ENCODE results near the gene RARS1. TPM values are rescaled to one million over a fixed set of nuclear protein-coding genes. Genes with fewer than 3 reads are reported as not detected.

The RARS1 gene
- total RNA-seq, 1 donor from 2014 or later: 139 TPM

DNA sequence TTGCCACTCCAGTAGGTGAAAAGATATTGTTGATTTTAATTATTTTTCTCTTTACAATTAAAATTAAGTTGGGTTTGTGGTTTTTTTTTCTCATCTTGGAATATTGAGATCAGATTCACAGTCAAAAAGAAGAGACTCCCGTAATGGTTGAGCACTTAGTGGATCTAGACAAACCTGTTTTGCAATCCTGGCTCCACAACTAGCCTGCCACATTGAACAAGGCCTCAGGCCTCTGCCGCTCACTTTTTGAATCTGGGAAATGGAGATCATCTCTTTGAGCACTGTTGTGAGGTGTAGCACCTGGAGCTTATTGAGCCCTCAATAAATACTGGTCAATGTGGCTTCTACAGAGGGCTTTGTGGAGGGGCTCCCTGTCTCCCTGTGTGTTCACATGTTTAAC is 37.1 kb upstream of the RARS1 start:
- no peak overlapping the region for H3K4me2 ChIP-seq (ENCODE audit: low read length)
- peaks cover 6% of the 10 kb centered on the region for H3K4me1 Mint-ChIP-seq (ENCODE audit: low read depth, unreplicated experiment)
- no peak overlapping the region for H3K27ac Mint-ChIP-seq (ENCODE audit: unreplicated experiment)
- TF ChIP-seq EZH2 (IDR thresholded peaks at IDR 0.05; ENCODE audit: insufficient read depth, low read length): no peak
- TF ChIP-seq, protein P1, sequence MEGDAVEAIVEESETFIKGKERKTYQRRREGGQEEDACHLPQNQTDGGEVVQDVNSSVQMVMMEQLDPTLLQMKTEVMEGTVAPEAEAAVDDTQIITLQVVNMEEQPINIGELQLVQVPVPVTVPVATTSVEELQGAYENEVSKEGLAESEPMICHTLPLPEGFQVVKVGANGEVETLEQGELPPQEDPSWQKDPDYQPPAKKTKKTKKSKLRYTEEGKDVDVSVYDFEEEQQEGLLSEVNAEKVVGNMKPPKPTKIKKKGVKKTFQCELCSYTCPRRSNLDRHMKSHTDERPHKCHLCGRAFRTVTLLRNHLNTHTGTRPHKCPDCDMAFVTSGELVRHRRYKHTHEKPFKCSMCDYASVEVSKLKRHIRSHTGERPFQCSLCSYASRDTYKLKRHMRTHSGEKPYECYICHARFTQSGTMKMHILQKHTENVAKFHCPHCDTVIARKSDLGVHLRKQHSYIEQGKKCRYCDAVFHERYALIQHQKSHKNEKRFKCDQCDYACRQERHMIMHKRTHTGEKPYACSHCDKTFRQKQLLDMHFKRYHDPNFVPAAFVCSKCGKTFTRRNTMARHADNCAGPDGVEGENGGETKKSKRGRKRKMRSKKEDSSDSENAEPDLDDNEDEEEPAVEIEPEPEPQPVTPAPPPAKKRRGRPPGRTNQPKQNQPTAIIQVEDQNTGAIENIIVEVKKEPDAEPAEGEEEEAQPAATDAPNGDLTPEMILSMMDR (IDR thresholded peaks at IDR 0.05; ENCODE audit: insufficient read depth, low read depth, low read length): no peak
- H3K9me3 Mint-ChIP-seq (ENCODE audit: unreplicated experiment): no peaks in the 10 kb centered on the region
- no peaks in the 10 kb centered on the region for H3K27me3 ChIP-seq (ENCODE audit: insufficient read depth, low read length)
- H3K79me2 ChIP-seq (ENCODE audit: insufficient read depth, low read length): no peaks in the 10 kb centered on the region
- no peaks in the 10 kb centered on the region for H3K27me3 Mint-ChIP-seq (ENCODE audit: low read depth, unreplicated experiment)
- H3K36me3 Mint-ChIP-seq (ENCODE audit: low read depth, unreplicated experiment): peaks cover 6% of the 10 kb centered on the region
- no peak overlapping the region for H3K4me3 ChIP-seq (ENCODE audit: insufficient read depth, low read depth, low read length)
- H3K4me3 Mint-ChIP-seq (ENCODE audit: unreplicated experiment): no peak overlapping the region
- H3K9ac ChIP-seq (ENCODE audit: low read length): no peak overlapping the region
- FAIRE-seq: no peak
- DNase-seq (ENCODE audit: low read depth): no peak
- H2AFZ ChIP-seq (ENCODE audit: low read depth, low read length): no peak overlapping the region
- H3K27ac ChIP-seq (ENCODE audit: low read depth, low read length): no peak overlapping the region
- H3K36me3 ChIP-seq (ENCODE audit: insufficient read depth, low read length): no peaks in the 10 kb centered on the region
- no peaks in the 10 kb centered on the region for H4K20me1 ChIP-seq (ENCODE audit: insufficient read depth, low read length)
- no peaks in the 10 kb centered on the region for H3K9me3 ChIP-seq (ENCODE audit: insufficient read depth, low read depth, low read length)
- H3K4me1 ChIP-seq (ENCODE audit: insufficient read depth, low read length): no peaks in the 10 kb centered on the region

DNA sequence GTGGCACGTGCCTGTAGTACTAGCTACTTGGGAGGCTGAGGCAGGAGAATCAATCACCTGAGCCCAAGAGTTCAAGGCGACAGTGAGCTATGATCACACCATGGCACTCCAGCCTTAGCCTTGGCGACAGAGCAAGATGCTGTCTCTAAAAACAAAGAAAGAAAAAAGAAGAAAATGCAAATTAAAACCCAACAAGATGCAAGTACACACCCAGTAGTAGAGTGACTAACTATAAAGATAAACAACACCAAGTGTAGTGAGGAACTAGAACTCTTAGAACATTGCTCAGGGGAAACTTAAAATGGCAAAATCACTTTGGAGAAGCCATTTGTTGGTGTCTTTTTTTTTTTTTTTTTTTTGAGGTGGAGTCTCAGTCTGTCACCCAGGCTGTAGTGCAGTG is 34.7 kb upstream of the RARS1 start:
- Mint-ChIP-seq H3K9me3 (ENCODE audit: unreplicated experiment) (no peaks in the 10 kb centered on the region), H3K4me3 (ENCODE audit: unreplicated experiment) (no peak overlapping the region), H3K27me3 (ENCODE audit: low read depth, unreplicated experiment) (no peaks in the 10 kb centered on the region), H3K4me1 (ENCODE audit: low read depth, unreplicated experiment) (peaks cover 6% of the 10 kb centered on the region), H3K27ac (ENCODE audit: unreplicated experiment) (no peak overlapping the region), H3K36me3 (ENCODE audit: low read depth, unreplicated experiment) (peaks cover 15% of the 10 kb centered on the region)
- no peaks in the 10 kb centered on the region for H3K36me3 ChIP-seq (ENCODE audit: insufficient read depth, low read length)
- no peak for TF ChIP-seq EZH2 (IDR thresholded peaks at IDR 0.05; ENCODE audit: insufficient read depth, low read length)
- TF ChIP-seq, protein P1 (IDR thresholded peaks at IDR 0.05; ENCODE audit: insufficient read depth, low read depth, low read length): no peak
- no peaks in the 10 kb centered on the region for H3K27me3 ChIP-seq (ENCODE audit: insufficient read depth, low read length)
- FAIRE-seq: no peak
- no peak overlapping the region for H3K4me2 ChIP-seq (ENCODE audit: low read length)
- no peaks in the 10 kb centered on the region for H3K9me3 ChIP-seq (ENCODE audit: insufficient read depth, low read depth, low read length)
- H3K4me1 ChIP-seq (ENCODE audit: insufficient read depth, low read length): no peaks in the 10 kb centered on the region
- no peak overlapping the region for H2AFZ ChIP-seq (ENCODE audit: low read depth, low read length)
- H3K79me2 ChIP-seq (ENCODE audit: insufficient read depth, low read length): no peaks in the 10 kb centered on the region
- DNase-seq (ENCODE audit: low read depth): no peak
- H3K9ac ChIP-seq (ENCODE audit: low read length): no peak overlapping the region
- no peak overlapping the region for H3K4me3 ChIP-seq (ENCODE audit: insufficient read depth, low read depth, low read length)
- no peak overlapping the region for H3K27ac ChIP-seq (ENCODE audit: low read depth, low read length)
- H4K20me1 ChIP-seq (ENCODE audit: insufficient read depth, low read length): no peaks in the 10 kb centered on the region

DNA sequence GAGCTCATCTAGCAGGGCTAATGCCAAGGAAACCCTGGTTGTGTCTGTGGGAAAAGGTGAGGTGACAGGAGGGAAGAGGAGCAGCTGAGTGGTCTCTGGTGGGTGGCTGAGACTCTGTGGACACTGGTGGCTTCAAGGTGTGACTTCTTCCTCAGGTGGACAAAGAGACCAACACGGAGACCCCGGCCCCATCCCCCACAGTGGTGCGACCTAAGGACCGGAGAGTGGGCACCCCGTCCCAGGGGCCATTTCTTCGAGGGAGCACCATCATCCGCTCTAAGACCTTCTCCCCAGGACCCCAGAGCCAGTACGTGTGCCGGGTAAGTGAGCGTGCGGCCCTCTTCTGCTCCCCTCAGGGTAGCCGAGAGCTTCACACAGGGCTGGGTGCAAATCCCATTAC is 31.1 kb upstream of the RARS1 start:
- no peaks in the 10 kb centered on the region for H3K9me3 Mint-ChIP-seq (ENCODE audit: unreplicated experiment)

More for the DNA sequence above, 31.1 kb upstream of the RARS1 start:
- no peak overlapping the region for H3K4me3 ChIP-seq (ENCODE audit: insufficient read depth, low read depth, low read length)
- no peak for FAIRE-seq
- H2AFZ ChIP-seq (ENCODE audit: low read depth, low read length): no peak overlapping the region
- H3K4me2 ChIP-seq (ENCODE audit: low read length): no peak overlapping the region
- no peak overlapping the region for H3K9ac ChIP-seq (ENCODE audit: low read length)
- no peaks in the 10 kb centered on the region for H3K79me2 ChIP-seq (ENCODE audit: insufficient read depth, low read length)
- TF ChIP-seq, protein P1 (IDR thresholded peaks at IDR 0.05; ENCODE audit: insufficient read depth, low read depth, low read length): no peak
- no peak for TF ChIP-seq EZH2 (IDR thresholded peaks at IDR 0.05; ENCODE audit: insufficient read depth, low read length)
- Mint-ChIP-seq H3K36me3 (ENCODE audit: low read depth, unreplicated experiment) (peaks cover 22% of the 10 kb centered on the region), H3K4me3 (ENCODE audit: unreplicated experiment) (no peak overlapping the region), H3K27me3 (ENCODE audit: low read depth, unreplicated experiment) (no peaks in the 10 kb centered on the region), H3K4me1 (ENCODE audit: low read depth, unreplicated experiment) (peaks cover 4% of the 10 kb centered on the region), H3K27ac (ENCODE audit: unreplicated experiment) (no peak overlapping the region)
- H3K4me1 ChIP-seq (ENCODE audit: insufficient read depth, low read length): no peaks in the 10 kb centered on the region
- peaks cover 2% of the 10 kb centered on the region for H3K36me3 ChIP-seq (ENCODE audit: insufficient read depth, low read length)
- no peak overlapping the region for H3K27ac ChIP-seq (ENCODE audit: low read depth, low read length)
- H3K9me3 ChIP-seq (ENCODE audit: insufficient read depth, low read depth, low read length): no peaks in the 10 kb centered on the region
- no peaks in the 10 kb centered on the region for H4K20me1 ChIP-seq (ENCODE audit: insufficient read depth, low read length)
- no peak for DNase-seq (ENCODE audit: low read depth)
- H3K27me3 ChIP-seq (ENCODE audit: insufficient read depth, low read length): no peaks in the 10 kb centered on the region
